K562 (cell line): ENCODE data around the gene CACNG6. TPM values are rescaled to one million over a fixed set of nuclear protein-coding genes. Genes with fewer than 3 reads are reported as not detected.

ENCODE experiments used
- ATAC-seq: fragments of 200-7000 bp; cut with Tn5 transposase; 3 replicates; pipeline ENCODE4 v1.9.1; 2020; ENCODE audit warnings: moderate library complexity
- BruUV-seq: library from RNA; stranded (reverse); fragments of 400-500 nt; replicated peaks from 2 replicates; lab custom pipeline; 2021; lab: Mats Ljungman, UMichigan
- CTCF ChIA-PET: fragments of 300-600 bp; formaldehyde crosslinking; extraction: SDS; loops from one replicate; lab custom pipeline; 2021; ENCODE audit warnings: low intra/inter-chr PET ratio; lab: Yijun Ruan, JAX
- POLR2A ChIA-PET: fragments of 300-600, 350-650 bp; sonication (Branson Sonifier 250); formaldehyde crosslinking; extraction: SDS; loops from one replicate; lab custom pipeline; 2021; ENCODE audit warnings: antibody characterized with exemption, inconsistent platforms; lab: Yijun Ruan, JAX
- DNase-seq, 4 experiments: peaks; one replicate each; pipeline versions ENCODE4 v3.0.0 to v3.0.0-alpha.2; 2011 to 2018; ENCODE audit warnings: low spot score in 3 of 4, mixed read lengths in 3 of 4; ENCODE audit errors: extremely low read depth in 1 of 4
- FAIRE-seq: peaks from 2 replicates; lab custom pipeline; 2011; peaks lifted over from hg19 to GRCh38; lab: Jason Lieb, UNC
- H2AFZ ChIP-seq: 2 replicates; pipeline ENCODE4 v1.6.0; 2011; ENCODE audit warnings: low read depth, low read length, control low read depth, inconsistent platforms
- H3K27ac ChIP-seq: fragments of 200-600 bp; 3 replicates; pipeline ENCODE4 v1.8.0; 2011; ENCODE audit warnings: low read depth, mild to moderate bottlenecking, control low read depth, inconsistent platforms, low read length, moderate library complexity, mixed read lengths; ENCODE audit errors: extremely low read depth
- H3K27me3 ChIP-seq, 2 experiments: fragments of 300-600 bp in 1 of 2; 2 replicates in 1 of 2; 3 replicates in 1 of 2; pipeline versions ENCODE4 v1.6.0 to v1.8.0; 2011; ENCODE audit warnings: inconsistent platforms in 2 of 2, low read length in 2 of 2, mild to moderate bottlenecking in 1 of 2, mixed read lengths in 1 of 2, moderate library complexity in 1 of 2; ENCODE audit not compliant: control insufficient read depth in 2 of 2, insufficient read depth in 2 of 2
- H3K36me3 ChIP-seq: fragments of 300-600 bp; 3 replicates; pipeline ENCODE4 v1.8.0; 2011; ENCODE audit warnings: mild to moderate bottlenecking, low read length, inconsistent platforms; ENCODE audit not compliant: control insufficient read depth, insufficient read depth
- H3K4me1 ChIP-seq, 2 experiments: fragments of 200-600 bp in 1 of 2; replicated peaks in 1 of 2; 2 replicates in 1 of 2; 3 replicates in 1 of 2; pipeline versions ENCODE4 v1.5.1 to v1.8.0; 2011; ENCODE audit warnings: inconsistent platforms in 2 of 2, low read length in 2 of 2, mild to moderate bottlenecking in 1 of 2, mixed read lengths in 1 of 2, moderate library complexity in 1 of 2; ENCODE audit not compliant: control insufficient read depth in 2 of 2, insufficient read depth in 2 of 2
- H3K4me2 ChIP-seq: 2 replicates; pipeline ENCODE4 v1.6.1; 2011; ENCODE audit warnings: low read length, control low read depth, inconsistent platforms, mixed read lengths; ENCODE audit not compliant: insufficient read depth
- H3K4me3 ChIP-seq: fragments of 200-600 bp; sonication (generic), shearing (Covaris generic); 2 replicates; pipeline ENCODE4 v1.5.1; 2016; ENCODE audit warnings: control low read depth, inconsistent platforms
- H3K79me2 ChIP-seq: fragments of 200-600 bp; 3 replicates; pipeline ENCODE4 v1.8.0; 2011; ENCODE audit warnings: low read length, inconsistent platforms; ENCODE audit not compliant: control insufficient read depth, insufficient read depth
- H3K9ac ChIP-seq, 2 experiments: 2 replicates each; pipeline versions ENCODE4 v1.6.0 to v1.6.1; 2011; ENCODE audit warnings: low read depth in 2 of 2, low read length in 2 of 2, control low read depth in 1 of 2, inconsistent platforms in 1 of 2, mild to moderate bottlenecking in 1 of 2, mixed read lengths in 1 of 2; ENCODE audit not compliant: insufficient read depth in 1 of 2
- H3K9me1 ChIP-seq: one replicate; pipeline ENCODE4 v1.6.0; 2011; ENCODE audit warnings: inconsistent platforms, mild to moderate bottlenecking, low read length, moderate library complexity; ENCODE audit not compliant: control insufficient read depth, insufficient read depth
- H3K9me3 ChIP-seq: replicated peaks from 2 replicates; pipeline ENCODE4 v1.5.1; 2011; ENCODE audit warnings: low read depth, low read length, inconsistent platforms; ENCODE audit not compliant: control insufficient read depth, insufficient read depth
- H4K20me1 ChIP-seq: replicated peaks from 2 replicates; pipeline ENCODE4 v1.6.1; 2011; ENCODE audit warnings: low read length, inconsistent platforms, mixed read lengths; ENCODE audit not compliant: control insufficient read depth, insufficient read depth
- HES1 ChIP-seq: fragments of 450-650 bp; IDR thresholded peaks from 2 replicates; pipeline ENCODE4 v1.6.1; 2016; ENCODE audit warnings: low read depth, mild to moderate bottlenecking, moderate library complexity
- MAFK ChIP-seq: IDR thresholded peaks from 2 replicates; pipeline ENCODE4 v1.6.1; 2011; ENCODE audit warnings: low read length, improper control_type of control experiment
- MAZ ChIP-seq, 2 experiments: fragments of 450-650 bp in 1 of 2; sonication (generic) in 1 of 2; formaldehyde crosslinking; IDR thresholded peaks in 1 of 2; conservative IDR thresholded peaks in 1 of 2; 2 replicates each; pipeline versions ENCODE4 v1.4.0 to v1.5.0; 2020; ENCODE audit warnings: mild to moderate bottlenecking in 1 of 2, missing genetic modification reagents in 1 of 2
- NCOA1 ChIP-seq: fragments of 450-650 bp; IDR thresholded peaks from 2 replicates; pipeline ENCODE4 v1.6.1; 2016; ENCODE audit warnings: low read depth
- SLC30A9 ChIP-seq: fragments of 250-450 bp; sonication (Bioruptor Pico); IDR thresholded peaks from 2 replicates; pipeline ENCODE4 v1.8.0; 2022; ENCODE audit warnings: mild to moderate bottlenecking, moderate library complexity
- YBX1 ChIP-seq: fragments of 450-650 bp; IDR thresholded peaks from 2 replicates; pipeline ENCODE4 v1.7.1; 2016; ENCODE audit warnings: mild to moderate bottlenecking
- ZNF121 ChIP-seq: sonication (generic); formaldehyde crosslinking; conservative IDR thresholded peaks from 2 replicates; pipeline ENCODE4 v1.8.0; 2022; ENCODE audit warnings: missing genetic modification reagents
- ZNF217 ChIP-seq: sonication (generic); formaldehyde crosslinking; IDR thresholded peaks from 2 replicates; pipeline ENCODE4 v1.8.0; 2022; ENCODE audit warnings: mild to moderate bottlenecking, missing genetic modification reagents
- WGBS: fragments of 100-300 bp; shearing (Covaris generic); methylation state at CpG from one replicate; pipeline ENCODE4 v1.1.6; 2016; ENCODE audit warnings: low coverage, mixed read lengths; ENCODE audit not compliant: insufficient coverage; ENCODE audit errors: missing lambda C conversion rate; 5-methylcytosine and 5-hydroxymethylcytosine counted together
- in situ Hi-C: fragments of 300-500 bp; cut with MboI; formaldehyde crosslinking; loops from 4 replicates; pipeline ENCODE4 v1.15.0; 2018; ENCODE audit warnings: inconsistent platforms, mixed read lengths
- intact Hi-C: fragments of 100-400 bp; cut with micrococcal nuclease; formaldehyde crosslinking; loops from 2 replicates; pipeline ENCODE4 v1.14.2; 2022
- polyA plus RNA-seq, 8 experiments: library from polyadenylated mRNA; depleted of rRNA in 4 of 8; stranded (reverse) in 5 of 8; unstranded in 3 of 8; fragments of >200 nt; fragmentation: Nextera tagmentation in 2 of 8; fragmentation: Illumina TruSeq in 1 of 8; extraction: Ambion mirVana in 2 of 8; extraction: Trizol in 1 of 8; gene quantifications; 2 replicates each; pipeline versions ENCODE4 v1.2.1 to v1.2.3, GENCODE V29; 2011 to 2014; ENCODE audit warnings: inconsistent platforms in 1 of 8, missing spikeins in 1 of 8
- total RNA-seq, 7 experiments: library from RNA; depleted of rRNA in 6 of 7; stranded (reverse); fragments of >200 nt in 6 of 7; fragmentation: Illumina TruSeq in 2 of 7; extraction: Trizol in 2 of 7; gene quantifications; 2 replicates each; pipeline versions ENCODE4 v1.2.1 to v1.2.3, GENCODE V29; 2011 to 2021; ENCODE audit warnings: low replicate concordance in 1 of 7
- TF ChIP-seq, protein P1 (sequence below): fragments of 250-450 bp; sonication (Bioruptor Pico); IDR thresholded peaks from 2 replicates; pipeline ENCODE4 v1.4.0; 2020

CACNG6 gene
- total and polyA plus RNA-seq, 9 of the 15 experiments (the other 6 are each of a cell fraction or from before 2014, with no cell fraction given), result not detected

DNA sequence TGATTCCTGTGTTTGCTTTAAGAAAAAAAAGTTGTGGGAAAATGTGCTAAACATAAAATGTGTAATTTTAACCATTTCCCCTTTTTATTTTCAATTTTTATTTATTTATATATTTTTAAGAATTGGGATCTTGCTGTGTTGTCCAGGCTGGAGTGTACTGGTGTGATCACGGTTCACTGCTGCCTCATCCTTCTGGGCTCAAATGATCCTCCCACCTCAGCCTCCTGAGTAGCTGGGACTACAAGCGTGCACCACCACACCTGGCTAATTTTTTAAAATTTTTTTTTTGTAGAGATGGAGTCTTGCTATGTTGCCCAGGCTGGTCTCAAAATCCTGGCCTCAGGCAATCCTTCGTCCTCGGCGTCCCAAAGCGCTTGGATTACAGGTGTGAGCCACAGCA, 19.0 kb downstream of the CACNG6 start:
- H3K36me3 ChIP-seq, result no peaks in the 10 kb centered on the region
- H3K27ac ChIP-seq, result no peak overlapping the region
- 0% methylated on average over 3 of the region's 6 CpGs for WGBS
- no peak overlapping the region for H3K4me2 ChIP-seq
- no peak overlapping the region for H3K9ac ChIP-seq
- H2AFZ ChIP-seq, result no peak overlapping the region
- intact Hi-C loops (no loop called here), in situ Hi-C loops (no loop called here)
- no peaks in the 10 kb centered on the region for H4K20me1 ChIP-seq
- TF ChIP-seq ZNF217 (CRISPR knock-in tag), result no peak
- TF ChIP-seq ZNF121 (CRISPR knock-in tag), result peak; percentile 68
- H3K79me2 ChIP-seq, result no peaks in the 10 kb centered on the region
- CTCF ChIA-PET, result no interaction called here
- ATAC-seq (no peak), FAIRE-seq (no peak), DNase-seq (no peak)
- no peaks in the 10 kb centered on the region; a peak in 1 of 5 replicates for H3K4me1 ChIP-seq
- POLR2A ChIA-PET, result no interaction called here
- no peak overlapping the region for H3K4me3 ChIP-seq
- H3K27me3 ChIP-seq, result peaks cover 17 to 26% of the 10 kb centered on the region in 2 experiments
- H3K9me1 ChIP-seq, result no peaks in the 10 kb centered on the region
- H3K9me3 ChIP-seq, result no peaks in the 10 kb centered on the region
- no TSS peak for BruUV-seq

DNA sequence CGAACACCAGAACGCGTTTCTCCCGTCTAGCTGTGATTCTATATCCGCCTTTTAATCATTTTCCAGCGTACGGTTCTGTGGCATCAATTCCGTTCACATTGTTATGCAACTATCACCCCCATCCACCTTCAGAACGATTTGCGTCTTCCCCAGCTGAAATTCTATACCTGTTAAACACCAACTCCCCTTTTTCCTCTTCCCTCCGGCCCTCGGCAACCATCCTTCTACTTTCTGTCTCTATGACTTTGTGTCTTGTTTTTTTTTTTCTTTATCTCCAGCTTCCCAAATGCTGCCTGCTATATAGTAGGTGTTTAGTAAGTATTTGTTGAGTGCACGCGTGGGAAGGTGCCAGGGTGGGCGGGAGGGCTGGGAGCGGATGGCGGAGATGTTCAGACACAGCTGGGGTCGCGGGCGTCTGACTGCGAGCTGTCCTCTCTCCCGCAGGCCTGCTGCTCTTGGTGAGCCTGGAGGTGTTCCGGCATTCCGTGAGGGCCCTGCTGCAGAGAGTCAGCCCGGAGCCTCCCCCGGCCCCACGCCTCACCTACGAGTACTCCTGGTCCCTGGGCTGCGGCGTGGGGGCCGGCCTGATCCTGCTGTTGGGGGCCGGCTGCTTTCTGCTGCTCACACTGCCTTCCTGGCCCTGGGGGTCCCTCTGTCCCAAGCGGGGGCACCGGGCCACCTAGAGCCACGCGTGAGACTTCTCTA, 20.2 kb downstream of the CACNG6 start:
- in situ Hi-C loops, result no loop called here

More for the DNA sequence above, 20.2 kb downstream of the CACNG6 start:
- BruUV-seq, result no TSS peak
- ChIA-PET POLR2A (no interaction called here), CTCF (no interaction called here)
- Histone ChIP-seq H3K4me3 (no peak overlapping the region), H4K20me1 (no peaks in the 10 kb centered on the region), H3K27ac (no peak overlapping the region), H3K9me3 (no peaks in the 10 kb centered on the region), H3K36me3 (no peaks in the 10 kb centered on the region), H3K9me1 (no peaks in the 10 kb centered on the region), H3K27me3 (peaks cover 19 to 32% of the 10 kb centered on the region in 2 experiments), H3K79me2 (no peaks in the 10 kb centered on the region), H3K4me1 (no peaks in the 10 kb centered on the region; a peak in 1 of 5 replicates), H3K9ac (no peak overlapping the region), H2AFZ (no peak overlapping the region), H3K4me2 (no peak overlapping the region)
- intact Hi-C loops, result no loop called here
- DNase-seq (no peak), ATAC-seq (no peak), FAIRE-seq (no peak)
- 11% methylated on average over 19 of the region's 36 CpGs for WGBS
- TF ChIP-seq SLC30A9 (CRISPR knock-in tag) (no peak), MAFK (no peak), NCOA1 (no peak), YBX1 (no peak), HES1 (no peak), MAZ (CRISPR knock-in tag; conservative IDR thresholded peaks at IDR 0.05 in 1 of 2, IDR thresholded peaks at IDR 0.05 in 1 of 2) (no peak)
- TF ChIP-seq, protein P1, sequence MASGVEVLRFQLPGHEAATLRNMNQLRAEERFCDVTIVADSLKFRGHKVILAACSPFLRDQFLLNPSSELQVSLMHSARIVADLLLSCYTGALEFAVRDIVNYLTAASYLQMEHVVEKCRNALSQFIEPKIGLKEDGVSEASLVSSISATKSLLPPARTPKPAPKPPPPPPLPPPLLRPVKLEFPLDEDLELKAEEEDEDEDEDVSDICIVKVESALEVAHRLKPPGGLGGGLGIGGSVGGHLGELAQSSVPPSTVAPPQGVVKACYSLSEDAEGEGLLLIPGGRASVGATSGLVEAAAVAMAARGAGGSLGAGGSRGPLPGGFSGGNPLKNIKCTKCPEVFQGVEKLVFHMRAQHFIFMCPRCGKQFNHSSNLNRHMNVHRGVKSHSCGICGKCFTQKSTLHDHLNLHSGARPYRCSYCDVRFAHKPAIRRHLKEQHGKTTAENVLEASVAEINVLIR (CRISPR knock-in tag), result no peak
- TF ChIP-seq, all 486 proteins: peak for 0
